Liver (tissue), 3 donors: Measurements from ENCODE around the gene PIEZO1.

Source experiments
- ATF3 ChIP-seq: IDR thresholded peaks from 2 replicates; pipeline ENCODE4 v1.6.1; 2016; ENCODE audit warnings: antibody characterized with exemption
- CTCF ChIP-seq: fragments of 150-350 bp; IDR thresholded peaks from 2 replicates; pipeline ENCODE4 v1.5.1; 2017; ENCODE audit warnings: improper control_type of control experiment, low read depth, low read length; ENCODE audit not compliant: missing input control
- EGR1 ChIP-seq, 2 donors: IDR thresholded peaks; 2 replicates each; pipeline ENCODE4 v1.6.1; 2016 to 2018; ENCODE audit warnings: antibody characterized with exemption in 2 of 2, low read depth in 2 of 2
- FOXA1 ChIP-seq: IDR thresholded peaks from 2 replicates; pipeline ENCODE4 v1.6.1; 2016; ENCODE audit warnings: antibody characterized with exemption
- GABPA ChIP-seq, 2 donors: IDR thresholded peaks in 1 of 2; conservative IDR thresholded peaks in 1 of 2; 2 replicates each; pipeline ENCODE4 v1.6.1; 2016; ENCODE audit warnings: antibody characterized with exemption in 2 of 2, mild to moderate bottlenecking in 1 of 2, moderate library complexity in 1 of 2
- HNF4G ChIP-seq: IDR thresholded peaks from 2 replicates; pipeline ENCODE4 v1.6.1; 2016; ENCODE audit warnings: antibody characterized with exemption
- RAD21 ChIP-seq, 2 donors: IDR thresholded peaks; 2 replicates each; pipeline ENCODE4 v1.6.1; 2016; ENCODE audit warnings: antibody characterized with exemption in 2 of 2, mild to moderate bottlenecking in 2 of 2
- REST ChIP-seq: IDR thresholded peaks from 2 replicates; pipeline ENCODE4 v1.6.1; 2016; ENCODE audit warnings: antibody characterized with exemption, mild to moderate bottlenecking
- RXRA ChIP-seq, 2 donors: IDR thresholded peaks; 2 replicates each; pipeline ENCODE4 v1.6.1; 2017 to 2018; ENCODE audit warnings: antibody characterized with exemption in 2 of 2, mild to moderate bottlenecking in 1 of 2
- SP1 ChIP-seq: IDR thresholded peaks from 2 replicates; pipeline ENCODE4 v1.6.1; 2018; ENCODE audit warnings: antibody characterized with exemption, mild to moderate bottlenecking
- TAF1 ChIP-seq: conservative IDR thresholded peaks from 2 replicates; pipeline ENCODE4 v1.6.1; 2016; ENCODE audit warnings: antibody characterized with exemption, mild to moderate bottlenecking
- TF ChIP-seq, protein P1 (sequence below): IDR thresholded peaks from 2 replicates; pipeline ENCODE4 v1.6.1; 2016; ENCODE audit warnings: antibody characterized with exemption
- donor health status: healthy.
- donor health status: healthy.

DNA sequence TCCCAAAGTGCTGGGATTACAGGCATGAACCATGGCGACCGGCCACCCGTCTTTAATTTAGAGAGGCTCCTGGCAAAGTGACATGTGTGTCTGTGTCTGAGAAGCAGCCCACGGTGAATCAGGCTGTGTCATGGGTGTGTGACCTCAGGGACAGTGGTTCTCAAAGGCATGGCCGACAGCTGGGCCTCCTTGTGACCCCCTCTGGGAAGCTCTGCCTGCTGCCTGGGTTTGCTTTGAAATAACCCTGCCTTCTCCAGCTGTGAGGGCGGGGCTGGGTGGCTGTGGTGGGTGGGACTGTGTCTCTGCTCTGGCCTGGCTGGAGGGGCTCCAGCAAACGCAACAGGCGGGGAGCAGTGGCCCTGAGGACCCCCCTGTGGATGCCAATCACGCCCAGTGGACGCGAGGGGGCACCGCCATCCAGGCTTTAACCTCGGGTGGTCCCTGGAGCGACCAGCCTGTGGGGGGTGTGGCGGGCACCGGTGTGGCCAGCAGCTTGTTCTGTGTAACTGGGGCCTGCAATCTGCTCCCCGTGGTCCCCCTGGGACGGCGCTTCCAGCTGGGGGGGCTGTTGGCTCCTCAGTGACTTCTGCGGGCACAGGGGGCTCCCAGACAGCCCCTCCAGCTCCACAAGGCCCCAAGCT is 35.5 kb upstream of the PIEZO1 start:
- TF ChIP-seq CTCF: no peak
- TF ChIP-seq RAD21 (IDR thresholded peaks at IDR 0.05): no peak
- TF ChIP-seq HNF4G: no peak
- TF ChIP-seq TAF1: no peak
- TF ChIP-seq FOXA1: no peak
- no peak for TF ChIP-seq REST
- TF ChIP-seq, protein P1, sequence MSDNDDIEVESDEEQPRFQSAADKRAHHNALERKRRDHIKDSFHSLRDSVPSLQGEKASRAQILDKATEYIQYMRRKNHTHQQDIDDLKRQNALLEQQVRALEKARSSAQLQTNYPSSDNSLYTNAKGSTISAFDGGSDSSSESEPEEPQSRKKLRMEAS: no peak
- no peak for TF ChIP-seq EGR1 (IDR thresholded peaks at IDR 0.05; ENCODE audit: low read depth in 2 of 2)
- TF ChIP-seq SP1: no peak
- no peak for TF ChIP-seq ATF3
- no peak for TF ChIP-seq RXRA (IDR thresholded peaks at IDR 0.05)
- TF ChIP-seq GABPA (IDR thresholded peaks at IDR 0.05 in 1 of 2, conservative IDR thresholded peaks at IDR 0.05 in 1 of 2): no peak
